ENCODE data around the gene IZUMO1. TPM values are rescaled to one million over a fixed set of nuclear protein-coding genes. Genes with fewer than 3 reads are reported as not detected.

The IZUMO1 gene
- total and polyA plus RNA-seq, 9 of the 15 experiments (the other 6 are each of a cell fraction or from before 2014, with no cell fraction given) = 0.14 to 2.1 (median 0.73) TPM

DNA sequence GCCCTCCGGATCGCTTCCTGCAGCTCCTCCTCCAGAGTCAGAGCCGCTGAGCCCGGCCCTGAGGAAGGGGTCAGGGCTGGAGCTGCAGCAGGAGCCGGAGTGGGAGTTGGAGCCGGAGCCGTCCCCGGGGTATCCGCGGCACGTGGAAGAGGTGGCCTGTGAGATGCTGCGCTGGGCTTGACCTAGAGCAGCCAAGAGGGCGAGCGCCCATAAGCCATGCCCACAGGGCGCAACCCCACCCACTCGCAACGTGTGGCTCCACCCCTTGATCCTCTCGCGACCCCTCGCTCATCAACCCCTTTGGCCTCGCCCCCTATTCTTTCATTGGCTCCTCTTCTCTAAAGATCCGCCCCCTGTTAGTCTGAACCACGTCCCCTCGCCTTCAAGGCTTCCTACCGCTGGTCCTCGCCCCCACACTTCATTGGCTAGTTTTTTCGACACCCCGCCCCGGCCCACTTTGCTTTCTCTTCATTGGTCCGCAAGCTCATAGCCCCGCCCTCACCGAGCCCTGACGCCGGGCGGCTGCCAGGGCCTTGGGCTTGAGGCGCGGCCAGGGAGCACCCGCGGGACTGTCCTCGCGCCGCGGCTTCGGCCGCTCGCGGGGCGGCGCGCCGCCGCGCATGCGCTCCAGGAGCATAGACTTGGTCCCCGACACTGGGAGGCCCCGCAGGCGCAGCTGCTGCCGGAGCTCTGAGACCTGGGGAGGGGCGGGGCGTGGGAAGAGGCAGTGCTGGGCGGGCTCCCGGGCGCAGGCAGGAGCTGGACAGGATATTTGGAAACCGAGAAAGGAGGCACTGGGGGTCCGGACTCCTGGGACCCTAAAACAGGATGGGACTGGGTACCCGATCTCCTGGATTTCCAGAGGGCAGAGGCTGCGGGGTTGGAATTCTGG lies 32.6 kb downstream of the IZUMO1 start:
- in situ Hi-C loops (cut with MboI) (no loop called here), intact Hi-C loops (cut with micrococcal nuclease) (loop anchor here (2.0 kb wide), 1 partner anchor 39 kb away; no protein-coding TSS in a partner anchor)
- no peaks in the 10 kb centered on the region for H3K27me3 ChIP-seq (ENCODE audit: control insufficient read depth in 2 of 2, insufficient read depth in 2 of 2, low read length in 2 of 2)
- H3K9ac ChIP-seq (ENCODE audit: insufficient read depth in 1 of 2, low read depth in 2 of 2, low read length in 2 of 2) = peak overlapping the region; percentile 80 to 87
- H3K9me1 ChIP-seq (ENCODE audit: control insufficient read depth, insufficient read depth, low read length) = no peaks in the 10 kb centered on the region
- peak overlapping the region; percentile 85 for H3K4me2 ChIP-seq (ENCODE audit: insufficient read depth, low read length)
- peak overlapping the region; percentile 73 for H3K4me3 ChIP-seq
- H2AFZ ChIP-seq (ENCODE audit: low read depth, low read length) = peak overlapping the region; percentile 92
- H3K27ac ChIP-seq (ENCODE audit: extremely low read depth, low read depth, low read length) = peak overlapping the region; percentile 70
- ATAC-seq = peak; percentile 97
- peak; percentile 99 for FAIRE-seq
- WGBS (ENCODE audit: insufficient coverage, low coverage, missing lambda C conversion rate) = under 1% methylated on average over 59 of the region's 67 CpGs
- DNase-seq (ENCODE audit: extremely low read depth in 1 of 4, low spot score in 3 of 4) = peak; percentile 98 to 99 (median 98)
- ChIA-PET CTCF (ENCODE audit: low intra/inter-chr PET ratio) (interaction anchor here (0.7 kb wide), 2 partner anchors 139 to 482 kb away, joined by 4 to 6 read pairs; no protein-coding TSS in a partner anchor), POLR2A (interaction anchor here (0.6 to 1.5 kb wide), 7 partner anchors 9 to 182 kb away, joined by 3 to 10 read pairs (median 3); no protein-coding TSS in a partner anchor)
- H4K20me1 ChIP-seq (replicated peaks; ENCODE audit: control insufficient read depth, insufficient read depth, low read length) = no peaks in the 10 kb centered on the region
- H3K79me2 ChIP-seq (ENCODE audit: control insufficient read depth, insufficient read depth, low read length) = peaks cover 7% of the 10 kb centered on the region; the same call in 1 of the 3 replicates
- no TSS peak for BruUV-seq (replicated peaks)
- H3K4me1 ChIP-seq (replicated peaks in 1 of 2; ENCODE audit: control insufficient read depth in 2 of 2, insufficient read depth in 2 of 2, low read length in 2 of 2) = peaks cover 18 to 45% of the 10 kb centered on the region in 2 experiments
- no peaks in the 10 kb centered on the region for H3K9me3 ChIP-seq (replicated peaks; ENCODE audit: control insufficient read depth, insufficient read depth, low read depth, low read length)
- H3K36me3 ChIP-seq (ENCODE audit: control insufficient read depth, insufficient read depth, low read length) = no peaks in the 10 kb centered on the region
- peak; percentile 53 for TF ChIP-seq RBFOX2 (IDR thresholded peaks at IDR 0.05; ENCODE audit: low read depth, low read length)
- TF ChIP-seq THRAP3 (IDR thresholded peaks at IDR 0.05; ENCODE audit: borderline replicate concordance) = no peak
- TF ChIP-seq SIRT6 (IDR thresholded peaks at IDR 0.05; ENCODE audit: low read depth, low read length) = no peak
- no peak for TF ChIP-seq FUS (optimal IDR thresholded peaks at IDR 0.05; ENCODE audit: low read depth, low read length)
- peak; percentile 70 for TF ChIP-seq CREM (IDR thresholded peaks at IDR 0.05; ENCODE audit: low read depth)
- TF ChIP-seq, protein P1, sequence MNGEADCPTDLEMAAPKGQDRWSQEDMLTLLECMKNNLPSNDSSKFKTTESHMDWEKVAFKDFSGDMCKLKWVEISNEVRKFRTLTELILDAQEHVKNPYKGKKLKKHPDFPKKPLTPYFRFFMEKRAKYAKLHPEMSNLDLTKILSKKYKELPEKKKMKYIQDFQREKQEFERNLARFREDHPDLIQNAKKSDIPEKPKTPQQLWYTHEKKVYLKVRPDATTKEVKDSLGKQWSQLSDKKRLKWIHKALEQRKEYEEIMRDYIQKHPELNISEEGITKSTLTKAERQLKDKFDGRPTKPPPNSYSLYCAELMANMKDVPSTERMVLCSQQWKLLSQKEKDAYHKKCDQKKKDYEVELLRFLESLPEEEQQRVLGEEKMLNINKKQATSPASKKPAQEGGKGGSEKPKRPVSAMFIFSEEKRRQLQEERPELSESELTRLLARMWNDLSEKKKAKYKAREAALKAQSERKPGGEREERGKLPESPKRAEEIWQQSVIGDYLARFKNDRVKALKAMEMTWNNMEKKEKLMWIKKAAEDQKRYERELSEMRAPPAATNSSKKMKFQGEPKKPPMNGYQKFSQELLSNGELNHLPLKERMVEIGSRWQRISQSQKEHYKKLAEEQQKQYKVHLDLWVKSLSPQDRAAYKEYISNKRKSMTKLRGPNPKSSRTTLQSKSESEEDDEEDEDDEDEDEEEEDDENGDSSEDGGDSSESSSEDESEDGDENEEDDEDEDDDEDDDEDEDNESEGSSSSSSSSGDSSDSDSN (IDR thresholded peaks at IDR 0.05; ENCODE audit: borderline replicate concordance in 1 of 2, low read depth in 2 of 2, low read length in 2 of 2) = peak in 1 of 2 experiments; percentile 27; a peak in 1 of 4 replicates
- TF ChIP-seq ERF (CRISPR knock-in tag; IDR thresholded peaks at IDR 0.05) = 0 out of 2 replicates have a peak, but pooled peaks have one; percentile 28
- TF ChIP-seq HDAC2 (IDR thresholded peaks at IDR 0.05) = peak; percentile 82
- TF ChIP-seq MCM7 (IDR thresholded peaks at IDR 0.05) = no peak
- peak; percentile 40; the same call in 1 of the 2 replicates for TF ChIP-seq CEBPG (CRISPR knock-in tag; IDR thresholded peaks at IDR 0.05)
- TF ChIP-seq CEBPG (tag; conservative IDR thresholded peaks at IDR 0.05 in 1 of 2, IDR thresholded peaks at IDR 0.05 in 1 of 2) = no peak
- TF ChIP-seq HMG20B (CRISPR knock-in tag; IDR thresholded peaks at IDR 0.05) = no peak
- TF ChIP-seq, protein P2, sequence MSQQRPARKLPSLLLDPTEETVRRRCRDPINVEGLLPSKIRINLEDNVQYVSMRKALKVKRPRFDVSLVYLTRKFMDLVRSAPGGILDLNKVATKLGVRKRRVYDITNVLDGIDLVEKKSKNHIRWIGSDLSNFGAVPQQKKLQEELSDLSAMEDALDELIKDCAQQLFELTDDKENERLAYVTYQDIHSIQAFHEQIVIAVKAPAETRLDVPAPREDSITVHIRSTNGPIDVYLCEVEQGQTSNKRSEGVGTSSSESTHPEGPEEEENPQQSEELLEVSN (IDR thresholded peaks at IDR 0.05; ENCODE audit: borderline replicate concordance in 1 of 2, extremely low read depth in 1 of 2, insufficient read depth in 1 of 2, insufficient read length in 1 of 2, low read depth in 1 of 2, low read length in 1 of 2, poor library complexity in 1 of 2, severe bottlenecking in 1 of 2) = peak; percentile 61 to 86
- TF ChIP-seq, protein P3, sequence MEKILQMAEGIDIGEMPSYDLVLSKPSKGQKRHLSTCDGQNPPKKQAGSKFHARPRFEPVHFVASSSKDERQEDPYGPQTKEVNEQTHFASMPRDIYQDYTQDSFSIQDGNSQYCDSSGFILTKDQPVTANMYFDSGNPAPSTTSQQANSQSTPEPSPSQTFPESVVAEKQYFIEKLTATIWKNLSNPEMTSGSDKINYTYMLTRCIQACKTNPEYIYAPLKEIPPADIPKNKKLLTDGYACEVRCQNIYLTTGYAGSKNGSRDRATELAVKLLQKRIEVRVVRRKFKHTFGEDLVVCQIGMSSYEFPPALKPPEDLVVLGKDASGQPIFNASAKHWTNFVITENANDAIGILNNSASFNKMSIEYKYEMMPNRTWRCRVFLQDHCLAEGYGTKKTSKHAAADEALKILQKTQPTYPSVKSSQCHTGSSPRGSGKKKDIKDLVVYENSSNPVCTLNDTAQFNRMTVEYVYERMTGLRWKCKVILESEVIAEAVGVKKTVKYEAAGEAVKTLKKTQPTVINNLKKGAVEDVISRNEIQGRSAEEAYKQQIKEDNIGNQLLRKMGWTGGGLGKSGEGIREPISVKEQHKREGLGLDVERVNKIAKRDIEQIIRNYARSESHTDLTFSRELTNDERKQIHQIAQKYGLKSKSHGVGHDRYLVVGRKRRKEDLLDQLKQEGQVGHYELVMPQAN (IDR thresholded peaks at IDR 0.05; ENCODE audit: borderline replicate concordance) = peak; percentile 33; the same call in 1 of the 2 replicates
